HG02588 (cell line): ENCODE data around the gene MFNG.
A peak's percentile ranks its signal among the peaks of the same experiment; 100 is the strongest.

Experiments used
- ATAC-seq: cut with Tn5 transposase; IDR thresholded peaks from one replicate; pipeline ENCODE4 v1.9.1; 2021; ENCODE audit warnings: mild to moderate bottlenecking, moderate library complexity; ENCODE audit not compliant: unreplicated experiment

Gene MFNG

GRCh38 chr22:37497062-37497599 is 10.9 kb upstream of the MFNG start:
- ATAC-seq = no peak

- ATAC-seq = no peak
Observed at GRCh38 chr22:37496651-37497050, 10.5 kb upstream of the MFNG start.

- no peak for ATAC-seq
Observed at GRCh38 chr22:37493979-37494378, 7.8 kb upstream of the MFNG start.

- ATAC-seq = no peak
Observed at GRCh38 chr22:37492428-37493344, 6.5 kb upstream of the MFNG start.

- ATAC-seq = no peak
Observed at GRCh38 chr22:37491559-37492427, 5.6 kb upstream of the MFNG start.

GRCh38 chr22:37491106-37491505 is 4.9 kb upstream of the MFNG start:
- ATAC-seq = no peak

GRCh38 chr22:37489983-37490382 is 3.8 kb upstream of the MFNG start:
- no peak for ATAC-seq

GRCh38 chr22:37488337-37489135 is 2.4 kb upstream of the MFNG start:
- no peak for ATAC-seq

GRCh38 chr22:37487571-37487970 is 1.4 kb upstream of the MFNG start:
- ATAC-seq = no peak

- no peak for ATAC-seq
Observed at GRCh38 chr22:37487129-37487528, 945 bp upstream of the MFNG start.

- ATAC-seq = no peak
Observed at GRCh38 chr22:37485395-37486223, 575 bp downstream of the MFNG start.

GRCh38 chr22:37484480-37485394 is 1.4 kb downstream of the MFNG start:
- ATAC-seq = peak; percentile 41

GRCh38 chr22:37483050-37483449 is 3.1 kb downstream of the MFNG start:
- ATAC-seq = no peak

- ATAC-seq = no peak
Observed at GRCh38 chr22:37482244-37482643, 3.9 kb downstream of the MFNG start.

GRCh38 chr22:37481347-37481907 is 4.8 kb downstream of the MFNG start:
- ATAC-seq = no peak

GRCh38 chr22:37480387-37481346 is 5.5 kb downstream of the MFNG start:
- ATAC-seq = no peak

GRCh38 chr22:37479196-37479595 is 7.0 kb downstream of the MFNG start:
- no peak for ATAC-seq
